Left forelimb (tissue), 1 donor: Measurements from ENCODE around the gene CCDC24.

Experiments
- DNase-seq: peaks from one replicate; pipeline ENCODE4 v3.0.0-alpha.2; 2018; ENCODE audit warnings: low spot score

Gene CCDC24

GRCh38 chr1:43980255-43981134, 10.9 kb upstream of the CCDC24 start:
- no peak for DNase-seq

GRCh38 chr1:43981135-43981491, 10.3 kb upstream of the CCDC24 start:
- no peak for DNase-seq

GRCh38 chr1:43981636-43982035, 9.8 kb upstream of the CCDC24 start:
- DNase-seq = no peak

GRCh38 chr1:43982241-43982640, 9.2 kb upstream of the CCDC24 start:
- no peak for DNase-seq

GRCh38 chr1:43982808-43983207, 8.6 kb upstream of the CCDC24 start:
- DNase-seq = no peak

DNA sequence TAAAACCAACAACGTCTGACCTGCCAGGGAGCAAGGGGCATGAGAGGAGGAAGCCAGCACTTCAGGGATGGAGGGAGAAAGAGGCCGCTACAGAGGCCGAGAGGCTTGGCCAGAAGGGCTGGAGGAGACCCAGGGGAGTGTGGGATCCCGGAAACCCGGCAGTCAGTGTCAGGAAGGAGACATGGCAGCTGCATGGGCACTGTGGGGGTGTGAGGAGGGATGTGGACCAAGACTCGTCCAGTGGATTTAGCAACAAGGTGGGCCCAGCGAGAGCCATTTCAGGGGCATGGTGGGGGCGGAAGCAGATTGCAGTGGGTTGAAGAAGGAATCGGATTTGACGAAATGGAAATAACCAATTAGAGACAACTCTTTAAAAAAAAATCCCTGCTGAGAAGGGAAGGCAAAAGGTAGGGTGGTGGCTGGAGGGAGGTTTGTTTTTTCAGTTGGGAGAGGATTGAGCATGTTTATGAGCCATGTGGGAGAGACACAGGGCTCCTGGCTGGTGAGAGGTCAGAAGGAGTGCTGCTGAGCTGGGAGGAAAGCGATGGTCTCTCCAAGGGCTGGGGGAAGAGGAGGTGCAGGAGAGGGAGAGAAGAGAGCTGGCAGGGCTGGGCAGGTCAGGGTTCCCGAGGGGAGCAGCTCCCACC, 8.0 kb upstream of the CCDC24 start:
- DNase-seq = no peak

DNA sequence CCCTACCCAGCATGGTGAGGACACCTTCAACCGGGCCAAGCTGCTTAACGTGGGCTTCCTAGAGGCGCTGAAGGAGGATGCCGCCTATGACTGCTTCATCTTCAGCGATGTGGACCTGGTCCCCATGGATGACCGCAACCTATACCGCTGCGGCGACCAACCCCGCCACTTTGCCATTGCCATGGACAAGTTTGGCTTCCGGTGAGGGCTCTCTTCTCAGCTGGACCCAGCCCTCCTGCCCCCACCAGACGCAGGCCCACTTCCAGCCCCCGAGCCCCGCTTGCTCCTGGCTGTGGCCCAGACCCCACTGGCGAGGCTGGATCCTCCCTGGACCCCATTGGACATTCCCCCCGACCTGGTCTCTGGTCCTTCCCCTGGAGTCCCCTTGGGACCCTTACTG, 6.5 kb upstream of the CCDC24 start:
- DNase-seq = no peak

- DNase-seq = no peak
These were observed 5.3 kb upstream of the CCDC24 start for GRCh38 chr1:43985984-43986595.

- no peak for DNase-seq
These were observed 4.7 kb upstream of the CCDC24 start for GRCh38 chr1:43986712-43987111.

DNA sequence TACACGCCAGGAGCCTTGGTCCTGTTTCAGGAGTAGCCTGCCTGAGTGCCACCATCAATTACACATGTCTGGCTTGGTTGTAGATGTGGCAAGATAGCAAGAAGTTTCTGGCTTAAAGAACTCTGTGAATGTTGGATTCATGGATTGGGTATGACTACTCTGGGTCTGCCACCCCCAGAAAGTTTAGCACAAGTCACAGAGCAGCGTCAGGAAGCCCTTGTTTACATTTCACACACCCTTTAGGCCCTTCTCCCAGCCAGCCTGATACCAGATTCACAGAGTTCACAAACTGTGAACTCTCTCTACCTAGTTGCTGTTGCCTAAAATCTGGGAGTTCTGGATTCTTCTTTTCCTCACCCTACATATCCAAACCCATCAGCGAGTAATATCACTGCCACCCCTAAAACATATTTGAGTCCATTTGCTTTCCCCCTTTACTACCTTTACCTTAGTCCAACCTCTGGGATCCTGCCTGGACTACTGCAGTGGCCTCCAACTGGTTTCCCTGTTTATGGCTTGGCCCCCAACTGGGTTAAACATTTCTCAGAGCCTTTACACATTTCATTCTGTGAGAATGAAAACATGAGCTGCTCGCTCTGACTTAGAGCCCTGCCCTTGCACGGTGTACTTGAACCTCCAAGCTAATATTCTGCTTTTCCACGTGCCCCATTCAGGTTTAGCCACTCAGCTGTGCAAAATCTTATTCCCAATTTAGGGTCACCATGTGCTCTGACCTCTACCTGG, 4.1 kb upstream of the CCDC24 start:
- no peak for DNase-seq

- DNase-seq = no peak
These were observed 864 bp upstream of the CCDC24 start for GRCh38 chr1:43990271-43991199.

DNA sequence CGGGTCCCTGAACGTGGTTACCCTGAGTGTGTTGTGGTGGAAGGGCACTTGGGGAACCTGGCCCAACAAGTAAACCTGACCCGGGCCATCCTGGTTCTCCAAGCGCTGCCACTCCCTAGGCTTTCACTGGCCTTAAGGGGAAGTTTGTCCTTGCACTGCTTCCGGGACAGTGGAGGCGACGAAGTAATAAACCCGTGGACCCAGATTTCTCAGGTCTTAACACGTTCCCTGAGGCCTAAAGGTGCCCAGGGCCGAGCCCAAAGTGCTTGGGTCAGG, 261 bp upstream of the CCDC24 start:
- no peak for DNase-seq

- no peak for DNase-seq
These were observed 1.0 kb downstream of the CCDC24 start for GRCh38 chr1:43992232-43992995.

DNA sequence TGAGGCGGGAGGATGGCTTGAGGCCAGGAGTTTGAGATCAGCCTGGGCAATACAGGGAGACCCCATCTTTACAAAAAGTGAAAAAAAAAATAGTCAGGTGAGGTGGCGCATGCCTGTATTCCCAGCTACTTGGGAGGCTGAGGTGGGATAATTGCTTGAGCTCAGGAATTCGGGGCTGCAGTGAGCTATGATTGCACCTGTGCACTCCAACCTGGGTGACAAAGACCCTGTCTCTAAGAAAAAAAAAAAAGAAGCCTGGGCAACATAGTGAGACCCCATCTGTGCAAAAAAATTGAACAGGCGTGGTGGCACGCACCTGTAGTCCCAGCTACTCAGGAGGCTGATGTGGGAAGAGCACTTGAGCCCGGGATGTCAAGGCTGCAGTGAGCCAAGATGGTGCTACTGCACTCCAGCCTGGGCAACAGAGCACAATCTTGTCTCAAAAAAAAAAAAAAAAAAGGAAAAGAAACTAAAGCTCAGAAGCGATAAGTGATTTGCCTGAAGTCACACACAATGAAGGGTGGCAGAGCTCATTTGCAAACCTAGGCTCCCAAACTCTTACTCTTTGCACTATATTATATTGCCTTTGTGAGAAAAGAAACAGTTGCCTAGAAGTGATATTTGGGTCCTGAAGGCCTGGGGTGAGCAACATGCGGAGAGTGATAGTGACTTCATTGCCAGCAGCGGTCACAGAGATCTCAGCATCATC, 2.0 kb downstream of the CCDC24 start:
- no peak for DNase-seq

DNA sequence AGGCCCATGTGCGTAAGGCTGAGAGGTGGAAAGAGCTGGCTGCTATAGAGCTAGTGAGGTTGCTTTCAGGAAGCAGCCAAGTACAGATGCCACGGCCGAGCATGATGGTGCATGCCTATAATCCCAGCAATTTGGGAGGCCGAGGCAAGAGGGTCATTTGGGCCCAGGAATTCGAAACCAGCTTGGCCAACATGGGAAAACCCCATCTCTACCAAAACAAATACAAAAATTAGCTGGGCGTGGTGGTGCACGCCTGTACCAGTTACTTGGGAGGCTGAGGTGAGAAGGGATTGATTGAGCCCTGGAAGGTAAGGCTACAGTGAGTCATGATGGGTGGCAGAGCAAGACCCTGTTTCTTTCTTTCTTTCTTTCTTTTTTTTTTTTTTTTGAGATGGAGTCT, 2.7 kb downstream of the CCDC24 start:
- DNase-seq = no peak

GRCh38 chr1:43994794-43995790, 3.7 kb downstream of the CCDC24 start:
- DNase-seq = no peak

DNA sequence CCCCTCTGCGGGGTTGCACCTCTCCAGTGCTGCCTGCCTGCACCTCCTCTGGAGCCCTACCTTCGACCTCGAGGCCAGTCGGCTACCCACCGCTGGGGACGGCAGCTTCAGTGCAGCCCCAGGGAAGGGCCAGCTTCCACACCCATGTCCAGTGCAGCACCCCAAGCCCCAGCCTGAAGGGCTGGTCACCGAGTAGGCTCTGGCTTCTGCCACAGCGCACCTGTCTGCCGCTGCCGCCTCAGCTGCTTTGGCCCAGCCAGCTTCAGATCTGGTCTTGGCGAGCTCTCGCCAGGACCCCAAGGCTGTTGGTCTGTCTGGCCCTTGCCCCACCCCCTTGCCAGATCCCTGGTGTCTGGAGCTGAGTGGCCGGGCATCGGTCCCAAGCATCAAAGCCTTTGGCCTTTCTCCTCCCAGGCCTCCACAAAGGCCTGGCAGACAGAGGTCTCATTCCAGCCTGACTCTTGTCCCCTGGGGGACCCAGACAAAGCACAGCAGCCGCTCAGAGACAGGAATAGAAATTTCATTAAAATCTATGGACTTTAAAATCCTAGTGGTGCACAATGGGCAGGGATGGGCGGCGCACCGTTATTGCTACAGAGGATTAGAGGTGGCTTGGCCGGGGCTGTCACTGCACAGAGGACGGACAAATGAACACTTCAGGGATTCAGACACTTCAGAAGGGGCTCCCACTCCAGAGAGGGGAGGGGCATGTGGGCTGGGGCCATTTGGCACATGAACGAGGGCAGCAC, 4.8 kb downstream of the CCDC24 start:
- no peak for DNase-seq

DNA sequence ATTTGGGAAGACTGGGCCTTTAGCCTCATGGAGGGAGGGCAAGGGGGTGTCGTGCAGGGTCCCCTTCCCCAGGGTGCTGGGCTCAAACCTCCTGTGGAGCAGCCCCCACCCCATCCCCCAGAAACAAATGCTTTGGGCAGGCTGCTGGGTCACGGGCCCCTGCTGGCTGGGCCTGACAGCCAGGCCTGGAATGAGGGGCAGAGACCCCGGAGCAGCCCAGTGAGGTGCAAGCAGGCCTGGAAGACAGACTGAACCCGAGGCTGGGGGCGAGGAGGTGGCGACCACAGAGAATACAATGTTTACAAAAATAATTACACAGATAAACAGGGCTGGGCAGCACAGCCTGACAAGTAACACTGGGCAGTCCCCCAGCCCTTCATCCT, 5.3 kb downstream of the CCDC24 start:
- no peak for DNase-seq
